ENCODE measurements around the gene ADGRL3. TPM values are rescaled to one million over a fixed set of nuclear protein-coding genes. Genes with fewer than 3 reads are reported as not detected.

Gene ADGRL3
- total RNA-seq, 1 donor from 2014 or later, result 31.3 TPM

DNA sequence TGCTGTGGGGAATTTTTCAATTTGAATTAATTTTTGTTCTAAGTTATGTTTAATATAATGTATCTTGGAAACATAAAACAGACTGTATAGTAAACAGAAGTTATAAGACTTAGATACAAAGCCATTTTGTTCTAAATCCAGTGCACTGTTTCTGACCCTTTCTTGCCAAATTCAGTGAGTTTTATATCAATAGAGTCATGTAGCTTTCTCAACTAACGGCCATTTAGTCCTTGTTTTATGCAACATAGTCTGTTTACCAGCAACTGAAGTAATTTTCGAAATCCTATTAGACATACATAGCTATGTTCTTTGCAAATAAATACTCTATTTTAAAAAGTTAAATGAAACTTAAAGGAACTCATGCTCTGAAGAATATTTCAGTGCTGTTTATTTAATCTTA is 242.8 kb downstream of the ADGRL3 start:
- no peak overlapping the region for H2AFZ ChIP-seq (ENCODE audit: low read depth, low read length)
- no peak for TF ChIP-seq EZH2 (IDR thresholded peaks at IDR 0.05; ENCODE audit: insufficient read depth, low read length)
- TF ChIP-seq, protein P1, sequence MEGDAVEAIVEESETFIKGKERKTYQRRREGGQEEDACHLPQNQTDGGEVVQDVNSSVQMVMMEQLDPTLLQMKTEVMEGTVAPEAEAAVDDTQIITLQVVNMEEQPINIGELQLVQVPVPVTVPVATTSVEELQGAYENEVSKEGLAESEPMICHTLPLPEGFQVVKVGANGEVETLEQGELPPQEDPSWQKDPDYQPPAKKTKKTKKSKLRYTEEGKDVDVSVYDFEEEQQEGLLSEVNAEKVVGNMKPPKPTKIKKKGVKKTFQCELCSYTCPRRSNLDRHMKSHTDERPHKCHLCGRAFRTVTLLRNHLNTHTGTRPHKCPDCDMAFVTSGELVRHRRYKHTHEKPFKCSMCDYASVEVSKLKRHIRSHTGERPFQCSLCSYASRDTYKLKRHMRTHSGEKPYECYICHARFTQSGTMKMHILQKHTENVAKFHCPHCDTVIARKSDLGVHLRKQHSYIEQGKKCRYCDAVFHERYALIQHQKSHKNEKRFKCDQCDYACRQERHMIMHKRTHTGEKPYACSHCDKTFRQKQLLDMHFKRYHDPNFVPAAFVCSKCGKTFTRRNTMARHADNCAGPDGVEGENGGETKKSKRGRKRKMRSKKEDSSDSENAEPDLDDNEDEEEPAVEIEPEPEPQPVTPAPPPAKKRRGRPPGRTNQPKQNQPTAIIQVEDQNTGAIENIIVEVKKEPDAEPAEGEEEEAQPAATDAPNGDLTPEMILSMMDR (IDR thresholded peaks at IDR 0.05; ENCODE audit: insufficient read depth, low read depth, low read length), result no peak
- no peaks in the 10 kb centered on the region for H3K36me3 ChIP-seq (ENCODE audit: insufficient read depth, low read length)
- peaks cover 4% of the 10 kb centered on the region for H3K36me3 Mint-ChIP-seq (ENCODE audit: low read depth, unreplicated experiment)
- H3K9ac ChIP-seq (ENCODE audit: low read length), result no peak overlapping the region
- no peak overlapping the region for H3K27ac ChIP-seq (ENCODE audit: low read depth, low read length)
- H3K79me2 ChIP-seq (ENCODE audit: insufficient read depth, low read length), result no peaks in the 10 kb centered on the region
- H3K9me3 Mint-ChIP-seq (ENCODE audit: unreplicated experiment), result no peaks in the 10 kb centered on the region
- H3K27ac Mint-ChIP-seq (ENCODE audit: unreplicated experiment), result no peak overlapping the region
- no peaks in the 10 kb centered on the region for H3K27me3 ChIP-seq (ENCODE audit: insufficient read depth, low read length)
- H3K27me3 Mint-ChIP-seq (ENCODE audit: low read depth, unreplicated experiment), result no peaks in the 10 kb centered on the region
- no peak overlapping the region for H3K4me3 Mint-ChIP-seq (ENCODE audit: unreplicated experiment)
- H3K4me1 ChIP-seq (ENCODE audit: insufficient read depth, low read length), result peaks cover 5% of the 10 kb centered on the region
- no peak overlapping the region for H3K4me2 ChIP-seq (ENCODE audit: low read length)
- no peak for DNase-seq (ENCODE audit: low read depth)
- H3K4me3 ChIP-seq (ENCODE audit: insufficient read depth, low read depth, low read length), result no peak overlapping the region
- peaks cover 13% of the 10 kb centered on the region for H3K4me1 Mint-ChIP-seq (ENCODE audit: low read depth, unreplicated experiment)
- H3K9me3 ChIP-seq (ENCODE audit: insufficient read depth, low read depth, low read length), result no peaks in the 10 kb centered on the region
- H4K20me1 ChIP-seq (ENCODE audit: insufficient read depth, low read length), result no peaks in the 10 kb centered on the region
- FAIRE-seq, result no peak

- peak overlapping the region; percentile 38 for H3K9ac ChIP-seq (ENCODE audit: low read length)
- DNase-seq (ENCODE audit: low read depth) (peak; percentile 58), FAIRE-seq (no peak)
Measured at GRCh38 chr4:61443813-61444510, 243.8 kb downstream of the ADGRL3 start.

GRCh38 chr4:61445374-61446063 is 245.4 kb downstream of the ADGRL3 start:
- TF ChIP-seq EZH2 (IDR thresholded peaks at IDR 0.05; ENCODE audit: insufficient read depth, low read length), result no peak
- TF ChIP-seq, protein P1 (IDR thresholded peaks at IDR 0.05; ENCODE audit: insufficient read depth, low read depth, low read length), result no peak
- no peak overlapping the region for H3K4me3 Mint-ChIP-seq (ENCODE audit: unreplicated experiment)
- FAIRE-seq (no peak), DNase-seq (ENCODE audit: low read depth) (no peak)
- H3K36me3 ChIP-seq (ENCODE audit: insufficient read depth, low read length), result no peaks in the 10 kb centered on the region
- H3K4me3 ChIP-seq (ENCODE audit: insufficient read depth, low read depth, low read length), result no peak overlapping the region
- H3K9ac ChIP-seq (ENCODE audit: low read length), result no peak overlapping the region
- no peaks in the 10 kb centered on the region for H3K27me3 Mint-ChIP-seq (ENCODE audit: low read depth, unreplicated experiment)
- H3K36me3 Mint-ChIP-seq (ENCODE audit: low read depth, unreplicated experiment), result peaks cover 4% of the 10 kb centered on the region
- no peak overlapping the region for H2AFZ ChIP-seq (ENCODE audit: low read depth, low read length)
- peaks cover 13% of the 10 kb centered on the region for H3K4me1 Mint-ChIP-seq (ENCODE audit: low read depth, unreplicated experiment)
- H3K4me2 ChIP-seq (ENCODE audit: low read length), result no peak overlapping the region
- no peaks in the 10 kb centered on the region for H4K20me1 ChIP-seq (ENCODE audit: insufficient read depth, low read length)
- H3K27ac ChIP-seq (ENCODE audit: low read depth, low read length), result no peak overlapping the region
- peak overlapping the region; percentile 63 for H3K27ac Mint-ChIP-seq (ENCODE audit: unreplicated experiment)
- no peaks in the 10 kb centered on the region for H3K9me3 Mint-ChIP-seq (ENCODE audit: unreplicated experiment)
- H3K9me3 ChIP-seq (ENCODE audit: insufficient read depth, low read depth, low read length), result no peaks in the 10 kb centered on the region
- no peaks in the 10 kb centered on the region for H3K79me2 ChIP-seq (ENCODE audit: insufficient read depth, low read length)
- no peaks in the 10 kb centered on the region for H3K27me3 ChIP-seq (ENCODE audit: insufficient read depth, low read length)
- H3K4me1 ChIP-seq (ENCODE audit: insufficient read depth, low read length), result peaks cover 5% of the 10 kb centered on the region

More at GRCh38 chr4:61443813-61444510, 243.8 kb downstream of the ADGRL3 start:
- no peaks in the 10 kb centered on the region for H3K36me3 ChIP-seq (ENCODE audit: insufficient read depth, low read length)
- no peaks in the 10 kb centered on the region for H3K27me3 ChIP-seq (ENCODE audit: insufficient read depth, low read length)
- H3K4me3 ChIP-seq (ENCODE audit: insufficient read depth, low read depth, low read length), result no peak overlapping the region
- peak overlapping the region; percentile 57 for H3K27ac ChIP-seq (ENCODE audit: low read depth, low read length)
- H3K4me1 ChIP-seq (ENCODE audit: insufficient read depth, low read length), result peaks cover 5% of the 10 kb centered on the region
- Mint-ChIP-seq H3K36me3 (ENCODE audit: low read depth, unreplicated experiment) (peaks cover 4% of the 10 kb centered on the region), H3K27me3 (ENCODE audit: low read depth, unreplicated experiment) (no peaks in the 10 kb centered on the region), H3K4me1 (ENCODE audit: low read depth, unreplicated experiment) (peaks cover 13% of the 10 kb centered on the region), H3K27ac (ENCODE audit: unreplicated experiment) (peak overlapping the region; percentile 95), H3K4me3 (ENCODE audit: unreplicated experiment) (no peak overlapping the region), H3K9me3 (ENCODE audit: unreplicated experiment) (no peaks in the 10 kb centered on the region)
- no peaks in the 10 kb centered on the region for H3K9me3 ChIP-seq (ENCODE audit: insufficient read depth, low read depth, low read length)
- H3K79me2 ChIP-seq (ENCODE audit: insufficient read depth, low read length), result no peaks in the 10 kb centered on the region
- TF ChIP-seq EZH2 (IDR thresholded peaks at IDR 0.05; ENCODE audit: insufficient read depth, low read length), result no peak
- H3K4me2 ChIP-seq (ENCODE audit: low read length), result peak overlapping the region; percentile 79
- H4K20me1 ChIP-seq (ENCODE audit: insufficient read depth, low read length), result no peaks in the 10 kb centered on the region
- H2AFZ ChIP-seq (ENCODE audit: low read depth, low read length), result no peak overlapping the region
